ENCODE data around the gene BMPER. TPM values are rescaled to one million over a fixed set of nuclear protein-coding genes. Genes with fewer than 3 reads are reported as not detected.
A peak's percentile ranks its signal among the peaks of the same experiment; 100 is the strongest.

Gene BMPER
- total RNA-seq, 1 donor = 45.4 TPM

GRCh38 chr7:33952824-33953223 is 47.5 kb downstream of the BMPER start:
- DNase-seq (ENCODE audit: low read depth) = no peak
- TF ChIP-seq CTCF (IDR thresholded peaks at IDR 0.05; ENCODE audit: insufficient read depth, low read length) = no peak
- no peak overlapping the region for H3K4me3 ChIP-seq (ENCODE audit: low read depth, low read length)

GRCh38 chr7:33958104-33958503 is 52.8 kb downstream of the BMPER start:
- DNase-seq (ENCODE audit: low read depth) = no peak
- H3K4me3 ChIP-seq (ENCODE audit: low read depth, low read length) = no peak overlapping the region
- no peak for TF ChIP-seq CTCF (IDR thresholded peaks at IDR 0.05; ENCODE audit: insufficient read depth, low read length)

- H3K4me3 ChIP-seq (ENCODE audit: low read depth, low read length) = no peak overlapping the region
- no peak for TF ChIP-seq CTCF (IDR thresholded peaks at IDR 0.05; ENCODE audit: insufficient read depth, low read length)
- no peak for DNase-seq (ENCODE audit: low read depth)
Measured at GRCh38 chr7:33959676-33960075, 54.3 kb downstream of the BMPER start.

- peak; percentile 34 for DNase-seq (ENCODE audit: low read depth)
- TF ChIP-seq CTCF (IDR thresholded peaks at IDR 0.05; ENCODE audit: insufficient read depth, low read length) = no peak
- no peak overlapping the region for H3K4me3 ChIP-seq (ENCODE audit: low read depth, low read length)
Measured at GRCh38 chr7:33961948-33962347, 56.6 kb downstream of the BMPER start.

GRCh38 chr7:33964417-33965182 is 59.3 kb downstream of the BMPER start:
- peak; percentile 61 for DNase-seq (ENCODE audit: low read depth)
- no peak for TF ChIP-seq CTCF (IDR thresholded peaks at IDR 0.05; ENCODE audit: insufficient read depth, low read length)
- peak overlapping the region; percentile 6 for H3K4me3 ChIP-seq (ENCODE audit: low read depth, low read length)

GRCh38 chr7:33965183-33965744 is 59.9 kb downstream of the BMPER start:
- no peak overlapping the region for H3K4me3 ChIP-seq (ENCODE audit: low read depth, low read length)
- DNase-seq (ENCODE audit: low read depth) = peak; percentile 91
- TF ChIP-seq CTCF (IDR thresholded peaks at IDR 0.05; ENCODE audit: insufficient read depth, low read length) = no peak

All from fibroblast of the aortic adventitia (primary cell).